Activated naive CD4-positive, alpha-beta T cell treated with anti-CD3 and anti-CD28 coated beads, Interleukin-2, amount 50 U/mL, for 72 hours (primary cell): Measurements from ENCODE around the gene CRYBA2. TPM values are rescaled to one million over a fixed set of nuclear protein-coding genes. Genes with fewer than 3 reads are reported as not detected.
A peak's percentile ranks its signal among the peaks of the same experiment; 100 is the strongest.

ENCODE experiments used
- ATAC-seq, 2 donors: fragments of 150-1000 bp; cut with Tn5 transposase; 2 replicates each; pipeline ENCODE4 v1.10.0; 2021; ENCODE audit warnings: mild to moderate bottlenecking in 2 of 2, moderate library complexity in 2 of 2
- DNase-seq, 2 donors: peaks; one replicate each; pipeline ENCODE4 v3.0.0; 2021 to 2022; ENCODE audit warnings: low spot score in 2 of 2
- H3K27ac Mint-ChIP-seq, 2 donors: one replicate each; pipeline ENCODE4 v1.8.0; 2022; ENCODE audit warnings: mild to moderate bottlenecking in 2 of 2, mixed read lengths in 2 of 2
- H3K36me3 Mint-ChIP-seq, 2 donors: one replicate each; pipeline ENCODE4 v1.8.0; 2022; ENCODE audit warnings: mixed read lengths in 2 of 2
- H3K9me3 Mint-ChIP-seq, 2 donors: one replicate each; pipeline ENCODE4 v1.8.0; 2022; ENCODE audit warnings: mixed read lengths in 2 of 2
- total RNA-seq, 2 donors: library from RNA; stranded (reverse); gene quantifications; one replicate each; pipeline ENCODE4 v1.2.3, GENCODE V29; 2022

The CRYBA2 gene
- total RNA-seq, 2 donors from 2014 or later, result not detected

DNA sequence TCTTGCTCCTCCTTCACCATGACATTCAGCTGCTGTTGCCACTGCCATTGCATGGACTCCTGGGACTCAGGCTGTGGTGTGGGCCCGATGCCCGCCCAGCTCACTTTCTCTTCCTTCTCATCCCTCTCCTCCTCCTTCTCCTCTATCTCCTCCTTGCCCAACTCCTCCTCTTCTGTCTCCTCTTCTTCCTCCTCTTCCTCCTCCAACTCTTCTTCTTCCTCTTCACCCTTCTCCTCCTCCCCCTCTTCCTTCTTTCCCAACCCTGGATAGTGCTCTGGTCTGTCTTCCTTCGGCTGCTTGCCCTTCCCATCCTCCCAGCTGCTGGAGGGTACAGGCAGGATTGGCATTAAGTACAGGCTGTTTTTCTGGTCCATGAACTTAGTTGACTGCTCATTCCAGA is 10.8 kb upstream of the CRYBA2 start:
- no peak for ATAC-seq
- Mint-ChIP-seq H3K36me3 (no peaks in the 10 kb centered on the region), H3K27ac (no peak overlapping the region), H3K9me3 (no peaks in the 10 kb centered on the region)
- DNase-seq, result no peak

DNA sequence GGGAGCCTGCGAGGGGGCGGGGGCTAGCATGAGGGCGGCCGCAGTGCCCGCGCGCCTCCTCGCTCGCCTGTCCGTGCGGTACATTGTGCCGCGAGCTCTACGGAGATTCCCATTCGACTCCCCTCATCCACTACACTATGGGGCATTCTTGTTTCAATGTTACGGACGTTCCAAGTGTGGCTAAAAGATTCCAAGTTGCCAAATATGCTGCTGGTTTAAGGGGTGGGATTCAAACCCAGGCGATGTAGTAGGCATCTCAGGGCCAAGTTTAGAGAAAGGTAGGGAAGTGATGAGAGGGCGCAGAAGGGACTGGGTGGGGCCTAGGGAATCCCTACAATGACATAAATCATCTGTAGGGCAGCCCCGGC is 10.0 kb upstream of the CRYBA2 start:
- Mint-ChIP-seq H3K27ac (no peak overlapping the region), H3K36me3 (no peaks in the 10 kb centered on the region), H3K9me3 (no peaks in the 10 kb centered on the region)
- ATAC-seq (no peak), DNase-seq (no peak)

DNA sequence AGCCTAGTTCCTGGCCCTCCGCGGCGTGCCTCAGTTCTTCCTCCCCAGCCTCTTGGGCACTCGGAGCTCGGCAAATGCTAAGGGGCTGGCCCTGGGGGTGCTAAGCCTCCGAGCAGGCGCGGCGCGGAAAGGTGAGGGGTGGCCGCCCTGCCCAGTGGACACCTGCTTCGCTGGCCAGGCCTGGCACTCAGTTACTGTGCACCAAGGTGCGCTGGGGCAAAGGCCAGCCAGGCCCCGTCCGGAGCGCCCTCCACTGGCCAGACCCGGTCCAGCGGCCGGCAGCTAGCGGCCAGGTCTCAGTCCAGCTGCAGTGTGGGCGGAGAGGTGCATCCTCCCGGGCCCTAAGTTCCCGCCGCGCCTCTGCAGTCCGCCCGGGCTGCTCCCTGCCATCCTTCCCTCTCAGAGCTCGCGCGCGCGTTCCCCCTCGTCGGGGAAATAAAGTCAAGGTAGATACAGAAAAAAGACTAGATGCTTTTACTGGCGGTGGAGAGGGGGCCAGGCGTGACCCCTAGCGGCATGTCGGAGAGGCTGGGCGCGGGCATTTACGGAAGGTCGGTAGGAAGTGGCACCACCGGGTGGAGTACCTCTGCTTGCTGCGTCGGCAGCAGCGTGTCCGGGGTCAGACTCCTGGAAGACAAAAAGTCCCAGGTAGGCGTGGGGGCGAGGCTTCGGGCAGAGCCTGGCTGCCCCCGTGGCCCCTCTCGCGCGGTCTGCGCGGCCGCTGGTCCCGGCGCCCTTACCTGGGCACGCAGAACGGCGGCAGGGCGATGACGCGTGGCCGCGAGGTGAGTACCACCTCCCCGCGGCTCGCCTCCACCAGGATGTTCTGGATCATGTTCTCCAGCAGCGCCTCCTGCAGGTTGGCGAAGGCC is 9.4 kb upstream of the CRYBA2 start:
- H3K27ac Mint-ChIP-seq, result no peak overlapping the region
- DNase-seq, result peak in 1 of 2 donors; percentile 75
- peak; percentile 52 to 77 for ATAC-seq
- no peaks in the 10 kb centered on the region for H3K36me3 Mint-ChIP-seq
- no peaks in the 10 kb centered on the region for H3K9me3 Mint-ChIP-seq

DNA sequence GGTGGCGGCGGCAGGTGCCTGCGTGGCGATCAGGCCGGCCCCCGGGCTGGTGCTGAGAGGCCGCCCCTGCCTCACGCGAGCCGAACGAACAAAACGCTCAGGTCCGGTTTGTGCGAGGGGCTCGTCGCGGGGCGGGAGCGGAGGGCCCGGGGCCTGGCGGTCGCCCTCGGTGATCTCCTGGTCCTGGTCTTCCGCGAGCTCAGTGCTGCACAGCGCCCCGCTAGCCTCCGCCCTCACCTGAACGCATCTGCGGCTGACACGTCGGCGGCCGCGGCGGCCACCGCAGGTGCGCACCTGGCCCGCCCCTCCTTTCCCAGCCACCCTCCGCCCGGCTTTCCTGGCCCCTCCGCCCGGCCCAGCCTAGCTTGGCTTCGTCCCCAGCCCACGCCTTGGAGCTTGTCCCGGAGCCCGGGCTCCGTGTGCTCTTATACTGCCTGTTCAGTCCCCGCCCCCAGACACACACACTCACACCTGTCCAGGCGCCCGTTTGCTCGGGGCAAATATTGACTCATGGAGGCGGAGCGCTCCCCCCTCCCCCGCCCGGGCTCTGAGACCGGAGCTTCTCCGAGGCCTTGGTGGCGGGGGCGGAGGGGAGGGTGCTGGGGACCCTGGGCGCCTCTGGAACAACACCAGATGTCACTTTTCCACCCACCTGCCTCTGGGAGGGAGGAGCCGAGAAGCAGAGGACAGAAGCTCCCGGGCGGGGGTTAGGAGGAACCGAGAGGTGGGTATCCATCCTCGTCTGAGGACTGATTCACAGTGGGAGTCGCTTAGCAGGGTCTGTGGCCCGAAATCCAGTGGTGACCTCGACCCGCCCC is 8.6 kb upstream of the CRYBA2 start:
- DNase-seq (no peak), ATAC-seq (peak; percentile 54 to 66)
- Mint-ChIP-seq H3K27ac (no peak overlapping the region), H3K9me3 (no peaks in the 10 kb centered on the region), H3K36me3 (no peaks in the 10 kb centered on the region)

DNA sequence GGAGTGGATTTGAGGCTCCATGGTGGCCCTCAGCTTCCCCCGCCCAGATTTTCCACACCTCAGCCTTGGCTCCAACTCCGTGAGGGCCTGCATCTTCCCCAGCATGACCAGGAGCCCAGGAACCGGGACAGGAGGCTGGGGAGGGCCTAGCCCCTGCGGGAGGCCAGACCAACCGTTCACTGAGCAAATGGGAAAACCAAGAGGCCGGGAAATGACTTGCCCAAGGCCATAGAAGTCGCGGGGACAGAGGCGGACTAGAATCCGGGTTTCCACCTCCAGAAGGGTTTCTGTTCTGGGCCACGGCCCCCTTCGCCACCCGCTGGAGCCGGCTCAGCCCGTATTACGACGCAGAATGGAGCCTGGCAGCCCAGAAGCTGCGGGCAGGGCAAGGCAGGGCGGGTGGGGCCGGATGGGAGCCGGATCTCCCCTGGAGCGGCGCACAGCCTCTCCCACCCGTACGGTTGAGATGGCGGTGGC is 7.9 kb upstream of the CRYBA2 start:
- no peak overlapping the region for H3K27ac Mint-ChIP-seq

DNA sequence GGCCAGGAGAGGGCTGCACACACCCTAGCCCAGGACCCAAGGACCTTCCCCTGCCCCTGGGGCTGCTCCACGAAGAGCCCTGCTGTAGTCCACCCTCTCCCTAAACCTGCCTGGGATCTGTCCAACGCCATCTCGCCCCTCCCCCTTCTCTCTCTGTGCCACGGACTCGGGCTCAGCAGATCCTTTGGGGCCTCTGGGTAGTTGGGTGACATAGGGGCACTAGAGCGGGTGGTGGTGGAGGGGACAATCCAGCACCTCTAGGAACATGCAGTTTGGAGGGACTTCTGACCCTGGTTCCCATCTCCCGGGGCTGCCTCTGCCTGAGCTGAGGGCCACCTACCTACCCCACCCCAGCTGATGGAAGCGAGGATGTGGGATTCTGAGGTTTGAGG is 7.3 kb upstream of the CRYBA2 start:
- H3K36me3 Mint-ChIP-seq, result no peaks in the 10 kb centered on the region
- H3K9me3 Mint-ChIP-seq, result no peaks in the 10 kb centered on the region
- ATAC-seq, result no peak

More for the DNA sequence above, 7.9 kb upstream of the CRYBA2 start:
- no peak for DNase-seq
- Mint-ChIP-seq H3K36me3 (no peaks in the 10 kb centered on the region), H3K9me3 (no peaks in the 10 kb centered on the region)
- no peak for ATAC-seq

DNA sequence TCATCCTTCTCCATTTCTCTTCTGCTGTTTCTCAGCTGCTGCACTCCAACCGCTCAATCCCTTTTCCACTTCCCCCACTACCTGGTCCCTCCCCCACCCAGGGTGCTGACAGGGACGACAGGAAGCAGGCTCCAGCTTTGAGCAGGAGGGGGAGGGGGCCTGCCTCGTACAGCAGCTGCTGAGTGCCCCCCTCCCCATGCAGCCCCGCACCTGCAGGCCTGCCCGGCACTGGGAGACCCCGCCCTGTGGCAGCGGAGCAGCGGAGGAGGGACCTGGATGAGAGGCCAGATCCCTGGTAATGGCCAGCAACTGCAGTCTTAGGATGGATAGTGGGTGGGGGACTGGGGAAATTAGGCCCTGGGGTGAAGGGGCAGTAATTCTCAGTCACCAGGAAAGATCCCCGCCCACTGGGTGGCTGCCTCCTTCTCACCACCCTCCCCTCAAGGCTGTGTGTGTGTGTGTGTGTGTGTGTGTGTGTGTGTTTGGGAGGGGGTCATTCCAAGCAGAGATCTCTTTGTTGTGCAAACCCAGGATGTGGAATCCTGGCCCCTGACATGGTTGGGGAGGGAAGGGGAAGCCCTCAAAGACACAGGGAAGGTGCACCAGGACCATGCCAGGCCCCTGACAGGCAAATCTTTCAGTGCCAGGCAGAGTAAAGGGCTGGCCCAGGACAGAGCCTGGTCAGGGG is 6.8 kb upstream of the CRYBA2 start:
- ATAC-seq, result no peak
- no peaks in the 10 kb centered on the region for H3K36me3 Mint-ChIP-seq
- H3K27ac Mint-ChIP-seq, result no peak overlapping the region
- H3K9me3 Mint-ChIP-seq, result no peaks in the 10 kb centered on the region
- DNase-seq, result no peak

More for the DNA sequence above, 7.3 kb upstream of the CRYBA2 start:
- DNase-seq, result no peak
- H3K27ac Mint-ChIP-seq, result no peak overlapping the region

DNA sequence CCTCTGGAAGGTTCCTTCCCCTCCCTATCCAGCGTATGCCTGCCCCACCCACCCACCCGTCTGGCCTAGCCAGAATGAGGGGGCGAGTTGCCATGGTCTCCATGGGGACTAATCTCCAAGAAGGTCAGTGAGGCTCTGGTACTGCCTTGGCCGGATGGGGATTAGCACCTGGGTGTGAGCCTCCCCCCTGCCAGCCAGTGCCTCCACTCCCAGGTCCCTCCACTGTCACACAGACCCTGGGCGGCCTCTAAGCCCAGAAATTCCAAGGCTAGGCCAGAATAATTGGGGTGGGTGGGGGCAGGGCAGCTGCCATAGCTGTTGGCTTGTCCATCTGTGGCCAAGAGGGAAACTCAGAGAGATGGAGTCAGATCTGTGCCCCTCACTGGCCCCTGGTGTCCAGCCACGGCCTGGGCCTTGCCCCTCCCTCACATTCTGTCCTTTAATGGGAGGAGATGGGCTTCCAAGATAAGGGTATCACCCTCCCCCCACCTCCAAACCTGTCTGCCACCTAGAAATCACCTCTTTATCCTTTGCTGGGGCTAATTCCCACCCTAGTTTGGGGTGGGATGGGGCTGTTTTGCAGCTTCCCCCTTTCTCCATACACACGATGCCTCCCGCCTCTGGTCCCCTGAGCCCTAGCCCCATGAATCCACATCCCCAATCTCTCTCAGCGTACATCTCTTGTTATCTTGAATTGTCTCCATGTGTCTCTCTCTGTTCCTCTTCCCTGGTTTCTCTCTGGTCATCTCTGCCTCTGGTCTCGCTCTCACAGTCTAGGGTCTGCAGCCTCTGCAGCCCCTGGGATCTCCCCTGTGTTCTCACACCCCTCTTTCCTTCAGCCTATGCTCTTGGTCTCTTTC is 6.0 kb upstream of the CRYBA2 start:
- H3K27ac Mint-ChIP-seq, result no peak overlapping the region
- H3K9me3 Mint-ChIP-seq, result no peaks in the 10 kb centered on the region
- H3K36me3 Mint-ChIP-seq, result no peaks in the 10 kb centered on the region
- ATAC-seq (no peak), DNase-seq (no peak)

DNA sequence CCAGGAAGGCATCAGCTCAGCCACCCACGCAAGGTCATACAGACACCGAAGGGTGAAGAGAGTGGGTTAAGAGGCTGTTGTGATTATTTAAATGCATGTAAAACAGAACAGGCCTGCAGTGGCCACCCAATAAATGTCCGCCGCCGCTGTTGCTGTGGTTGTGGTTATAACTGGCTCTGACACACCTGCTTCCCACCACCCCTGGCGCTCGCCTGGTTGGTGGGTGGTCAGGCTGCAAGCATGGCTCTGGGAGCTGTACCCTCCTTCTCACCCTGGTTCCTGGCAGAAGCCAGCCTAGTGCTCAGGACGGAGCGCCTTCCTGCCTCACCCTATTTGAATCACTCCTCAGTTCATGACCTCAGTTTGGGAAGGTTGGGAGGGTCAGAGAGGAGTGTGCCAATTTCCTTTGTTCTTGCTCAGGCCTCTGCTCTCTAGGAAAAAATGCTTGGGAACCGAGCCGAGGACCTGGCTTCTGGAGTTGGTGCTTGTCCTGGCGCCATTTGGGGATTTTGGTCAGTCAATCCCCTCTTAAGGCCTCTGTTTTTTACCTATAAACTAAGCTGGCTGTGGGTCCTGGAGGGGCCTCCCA is 5.3 kb upstream of the CRYBA2 start:
- Mint-ChIP-seq H3K36me3 (no peaks in the 10 kb centered on the region), H3K9me3 (no peaks in the 10 kb centered on the region), H3K27ac (no peak overlapping the region)
- ATAC-seq (no peak), DNase-seq (no peak)

DNA sequence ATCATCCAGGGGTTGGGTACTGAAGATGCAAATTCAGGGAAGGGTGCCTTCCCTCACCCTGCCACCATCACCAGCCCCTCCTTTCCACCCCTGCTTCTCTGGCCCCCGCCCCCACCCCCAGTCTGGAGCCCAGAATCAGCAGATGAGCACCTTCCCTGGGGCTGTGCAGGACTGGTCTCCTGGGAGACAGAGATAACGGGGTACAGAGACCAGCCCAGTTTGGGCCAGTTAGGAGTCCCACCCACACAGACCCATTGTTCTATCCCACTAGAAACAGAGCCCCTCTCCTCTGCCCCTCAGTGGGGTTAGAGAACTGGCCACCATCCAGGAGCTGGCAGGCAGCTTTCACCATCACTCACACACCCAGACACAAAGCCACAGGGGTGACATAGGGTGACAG is 4.5 kb upstream of the CRYBA2 start:
- no peak for ATAC-seq
- H3K27ac Mint-ChIP-seq, result no peak overlapping the region

DNA sequence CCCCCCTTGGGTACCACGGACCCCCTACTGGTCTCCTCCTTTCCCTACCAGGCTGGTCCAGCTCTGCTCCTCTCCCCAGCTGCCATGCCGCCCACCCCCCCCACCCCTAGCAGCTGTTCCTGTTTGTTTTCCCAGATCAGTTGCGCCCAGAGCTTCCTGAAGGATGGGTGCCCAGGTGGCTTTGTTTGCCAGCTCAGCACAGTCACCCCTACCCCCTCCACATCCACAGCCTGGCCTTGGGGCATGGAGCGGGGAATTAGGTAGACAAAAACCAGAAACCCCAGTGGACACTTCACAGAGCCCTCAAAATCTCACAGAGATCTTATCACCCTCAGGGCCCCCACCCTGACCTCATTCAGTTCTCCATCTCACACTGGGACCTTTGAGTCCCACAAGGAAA is 3.7 kb upstream of the CRYBA2 start:
- Mint-ChIP-seq H3K27ac (no peak overlapping the region), H3K9me3 (no peaks in the 10 kb centered on the region), H3K36me3 (no peaks in the 10 kb centered on the region)
- ATAC-seq (no peak), DNase-seq (no peak)

More for the DNA sequence above, 4.5 kb upstream of the CRYBA2 start:
- no peak for DNase-seq
- Mint-ChIP-seq H3K36me3 (no peaks in the 10 kb centered on the region), H3K9me3 (no peaks in the 10 kb centered on the region)

DNA sequence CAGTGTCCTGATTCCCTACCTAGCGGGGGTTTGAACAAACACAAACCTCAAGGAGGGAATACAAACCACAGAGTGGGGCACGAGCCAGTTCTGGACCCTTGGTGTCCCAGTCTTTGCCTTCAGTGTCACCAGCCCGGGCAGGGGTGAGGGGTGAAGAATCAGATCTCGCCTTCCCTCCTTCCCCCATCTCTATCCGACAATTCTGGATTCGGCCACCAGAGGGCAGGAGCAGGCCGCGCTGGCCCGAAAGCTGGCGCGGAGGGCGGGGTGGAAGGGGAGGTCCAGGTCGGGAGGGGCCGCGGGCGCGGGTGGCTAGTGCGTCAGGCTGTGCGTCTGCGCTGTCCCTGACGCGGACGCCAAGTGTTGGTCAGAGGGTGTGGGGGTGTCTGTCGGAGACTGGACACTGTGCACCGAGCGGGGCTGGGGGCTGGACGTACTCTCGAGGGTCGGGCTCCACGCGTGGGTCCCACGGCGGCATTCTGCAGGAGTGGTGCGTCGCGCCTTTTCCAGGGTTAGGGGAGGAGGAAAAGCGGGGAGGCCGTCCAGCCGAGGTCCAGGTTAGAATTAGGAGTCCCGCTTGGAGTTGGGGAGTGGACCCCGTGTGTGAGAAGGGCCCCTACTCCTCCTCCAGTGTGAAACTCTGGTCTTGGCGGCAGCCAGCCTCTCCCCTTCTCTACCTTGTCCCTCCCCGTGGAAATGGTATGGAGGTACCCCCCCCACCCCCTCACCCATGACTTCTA is 2.9 kb upstream of the CRYBA2 start:
- Mint-ChIP-seq H3K36me3 (no peaks in the 10 kb centered on the region), H3K27ac (no peak overlapping the region)
- peak; percentile 73 to 80 for ATAC-seq

DNA sequence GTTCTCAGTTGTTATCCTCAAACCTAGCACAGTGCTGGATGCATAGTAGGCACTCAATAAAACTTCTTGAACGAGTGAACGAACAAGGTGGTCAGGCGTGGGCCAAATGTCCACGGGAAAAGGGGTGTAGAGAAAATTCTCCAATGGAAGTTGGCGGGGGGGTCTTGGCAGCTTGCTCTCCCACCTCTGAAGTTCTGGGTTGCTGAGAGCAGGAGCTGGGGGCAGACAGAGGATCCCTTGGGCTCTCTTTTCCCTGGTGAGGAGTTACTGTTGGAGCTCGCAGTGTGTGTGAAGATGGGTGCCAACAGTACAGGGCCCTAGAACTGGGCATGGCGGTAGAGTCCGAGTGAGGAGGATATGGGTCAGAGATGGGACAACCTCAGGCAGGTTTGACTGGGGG is 2.3 kb upstream of the CRYBA2 start:
- Mint-ChIP-seq H3K36me3 (no peaks in the 10 kb centered on the region), H3K27ac (no peak overlapping the region), H3K9me3 (no peaks in the 10 kb centered on the region)
- ATAC-seq (no peak), DNase-seq (no peak)

More for the DNA sequence above, 2.9 kb upstream of the CRYBA2 start:
- DNase-seq, result peak in 1 of 2 donors; percentile 95
- H3K9me3 Mint-ChIP-seq, result no peaks in the 10 kb centered on the region

DNA sequence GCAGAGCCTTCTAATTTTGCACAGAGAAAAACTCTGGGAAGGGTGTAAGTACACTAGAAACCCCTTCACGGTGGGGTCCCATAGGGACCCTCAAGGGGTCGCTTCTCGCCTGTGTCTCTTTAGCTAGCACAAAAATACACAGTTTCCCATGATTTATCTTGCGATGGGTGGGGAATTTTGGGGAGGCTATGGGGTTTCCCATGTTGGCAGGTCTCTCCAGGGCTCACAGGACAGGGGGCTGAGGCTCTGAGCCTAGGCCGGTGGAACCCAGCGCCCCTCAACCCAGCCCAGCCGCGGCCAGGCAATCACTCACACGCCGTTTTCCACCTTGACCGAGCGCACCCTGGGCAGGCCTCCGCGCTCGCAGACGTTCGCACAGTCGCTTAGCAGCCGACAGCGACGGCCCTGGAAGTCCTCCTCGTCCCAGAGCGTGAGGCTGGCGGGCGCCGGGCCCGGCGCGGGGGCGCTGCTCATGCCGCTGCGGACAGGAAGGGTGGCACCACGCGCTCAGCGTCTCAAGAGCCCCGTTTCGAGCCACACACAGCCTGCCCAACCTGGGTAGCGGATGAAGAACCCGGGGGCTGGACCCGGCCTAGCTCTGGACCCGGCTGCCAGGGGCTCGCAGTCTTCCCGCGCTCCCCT is 398 bp downstream of the CRYBA2 start:
- DNase-seq (no peak), ATAC-seq (no peak)
- Mint-ChIP-seq H3K9me3 (no peaks in the 10 kb centered on the region), H3K36me3 (no peaks in the 10 kb centered on the region), H3K27ac (no peak overlapping the region)

DNA sequence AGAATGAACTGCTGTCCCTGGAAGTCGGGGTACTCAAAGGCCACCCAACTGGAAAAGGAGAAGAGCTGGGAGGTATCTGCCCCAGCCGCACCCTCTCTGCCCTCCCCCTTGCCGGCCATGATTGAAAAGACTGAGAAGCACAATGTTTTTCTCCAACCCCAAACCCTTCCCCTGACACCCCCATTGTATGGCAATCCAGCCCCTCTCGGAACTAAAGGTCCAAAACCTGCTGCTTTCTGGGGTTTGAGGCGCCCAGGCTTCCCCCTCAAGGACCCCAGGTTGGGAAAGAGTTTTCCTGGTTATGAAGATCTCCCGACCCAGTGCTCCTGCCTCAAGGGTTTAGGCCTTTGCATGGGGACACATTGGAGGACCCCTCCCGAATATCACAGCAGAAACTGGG is 1.0 kb downstream of the CRYBA2 start:
- no peak overlapping the region for H3K27ac Mint-ChIP-seq
- no peak for DNase-seq

More for the DNA sequence above, 1.0 kb downstream of the CRYBA2 start:
- Mint-ChIP-seq H3K36me3 (no peaks in the 10 kb centered on the region), H3K9me3 (no peaks in the 10 kb centered on the region)
- no peak for ATAC-seq
